GM23338 (cell line): ENCODE data around the gene MUC5AC.

Experiments used
- CREB1 ChIP-seq: fragments of 250-450 bp; sonication (Bioruptor Pico); IDR thresholded peaks from 2 replicates; pipeline ENCODE4 v1.5.0; 2020; ENCODE audit warnings: low read depth, mild to moderate bottlenecking, moderate library complexity
- EZH2 ChIP-seq: fragments of 200-600 bp; sonication (generic); IDR thresholded peaks from one replicate; pipeline ENCODE4 v1.8.0; 2017; ENCODE audit warnings: antibody characterized with exemption, mild to moderate bottlenecking, low read depth; ENCODE audit not compliant: unreplicated experiment
- EZH2phosphoT487 ChIP-seq: fragments of 200-600 bp; sonication (generic); IDR thresholded peaks from one replicate; pipeline ENCODE4 v1.8.1; 2018; ENCODE audit warnings: antibody characterized with exemption; ENCODE audit not compliant: unreplicated experiment
- JUNB ChIP-seq: IDR thresholded peaks from one replicate; pipeline ENCODE4 v1.6.1; 2016; ENCODE audit warnings: antibody characterized with exemption; ENCODE audit not compliant: unreplicated experiment
- NANOG ChIP-seq: IDR thresholded peaks from 2 replicates; pipeline ENCODE4 v1.6.1; 2016; ENCODE audit warnings: antibody characterized with exemption, borderline replicate concordance
- POLR2AphosphoS5 ChIP-seq: IDR thresholded peaks from 2 replicates; pipeline ENCODE4 v1.6.1; 2016; ENCODE audit warnings: antibody characterized with exemption, low read depth
- ZNF114 ChIP-seq: fragments of 250-450 bp; sonication (Bioruptor Pico); IDR thresholded peaks from 2 replicates; pipeline ENCODE4 v1.5.0; 2020; ENCODE audit warnings: mild to moderate bottlenecking, moderate library complexity
- ZNF331 ChIP-seq: fragments of 250-450 bp; sonication (Bioruptor Pico); IDR thresholded peaks from 2 replicates; pipeline ENCODE4 v1.5.0; 2020; ENCODE audit warnings: low read depth, mild to moderate bottlenecking, moderate library complexity
- TF ChIP-seq, protein P1 (sequence below), 2 experiments: fragments of 200-600 bp in 1 of 2; sonication (generic) in 1 of 2; conservative IDR thresholded peaks; 2 replicates each; pipeline versions ENCODE4 v1.5.1 to v1.6.1; 2016 to 2017; ENCODE audit warnings: antibody characterized with exemption in 2 of 2, low read depth in 2 of 2, mild to moderate bottlenecking in 2 of 2, moderate library complexity in 1 of 2
- TF ChIP-seq, protein P2 (sequence below): IDR thresholded peaks from one replicate; pipeline ENCODE4 v1.6.1; 2018; ENCODE audit warnings: antibody characterized with exemption; ENCODE audit not compliant: unreplicated experiment

DNA sequence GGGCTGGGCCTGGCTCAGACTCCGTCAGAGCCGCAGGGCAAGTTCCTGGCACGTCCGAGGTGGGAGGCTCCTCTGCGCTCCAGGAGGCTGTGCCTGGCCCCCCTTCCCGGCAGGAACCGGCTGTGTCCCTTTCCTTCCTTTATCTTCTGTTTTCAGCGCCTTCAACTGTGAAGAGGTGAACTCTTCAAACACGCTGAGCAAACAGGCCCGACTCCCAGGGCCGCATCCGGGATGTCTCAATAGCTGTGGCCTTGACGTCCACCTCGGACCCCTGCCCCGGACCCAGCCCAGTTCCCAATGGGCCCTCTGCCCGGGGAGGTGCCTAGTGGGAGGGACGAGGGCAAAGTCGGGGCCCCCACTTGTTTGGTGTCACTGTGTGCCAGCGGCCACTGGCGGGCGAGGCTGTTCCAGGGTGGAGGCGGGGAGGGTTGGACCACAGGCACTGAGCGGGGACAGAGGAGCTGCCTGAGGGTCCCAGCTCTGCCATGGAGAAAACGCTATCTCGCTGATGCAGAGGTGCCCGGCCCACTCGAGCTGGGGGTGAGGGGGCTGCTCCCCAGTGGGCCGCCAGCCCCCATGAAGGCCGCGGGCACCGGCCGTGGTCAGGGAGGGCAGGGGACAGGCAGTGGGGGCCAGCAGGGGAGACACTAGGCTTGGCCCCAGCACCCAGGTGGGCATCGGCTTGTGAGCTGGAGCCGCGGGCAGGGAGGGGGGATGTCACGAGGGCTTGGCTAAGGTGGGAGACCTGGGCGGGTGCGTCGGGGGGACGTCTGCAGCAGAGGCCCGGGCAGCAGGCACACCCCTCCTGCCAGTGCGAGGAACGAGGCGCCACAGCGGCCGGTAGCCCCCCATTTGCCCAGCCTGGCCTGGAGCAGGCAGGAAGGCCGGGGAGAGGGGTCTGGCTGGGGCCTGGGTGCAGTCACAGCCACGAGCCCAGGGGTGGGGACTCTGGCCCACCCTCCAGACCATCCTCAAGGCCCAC lies 62.4 kb downstream of the MUC5AC start:
- TF ChIP-seq EZH2 = no peak
- TF ChIP-seq ZNF114 (CRISPR knock-in tag) = no peak
- TF ChIP-seq POLR2AphosphoS5 = no peak
- TF ChIP-seq, protein P1, sequence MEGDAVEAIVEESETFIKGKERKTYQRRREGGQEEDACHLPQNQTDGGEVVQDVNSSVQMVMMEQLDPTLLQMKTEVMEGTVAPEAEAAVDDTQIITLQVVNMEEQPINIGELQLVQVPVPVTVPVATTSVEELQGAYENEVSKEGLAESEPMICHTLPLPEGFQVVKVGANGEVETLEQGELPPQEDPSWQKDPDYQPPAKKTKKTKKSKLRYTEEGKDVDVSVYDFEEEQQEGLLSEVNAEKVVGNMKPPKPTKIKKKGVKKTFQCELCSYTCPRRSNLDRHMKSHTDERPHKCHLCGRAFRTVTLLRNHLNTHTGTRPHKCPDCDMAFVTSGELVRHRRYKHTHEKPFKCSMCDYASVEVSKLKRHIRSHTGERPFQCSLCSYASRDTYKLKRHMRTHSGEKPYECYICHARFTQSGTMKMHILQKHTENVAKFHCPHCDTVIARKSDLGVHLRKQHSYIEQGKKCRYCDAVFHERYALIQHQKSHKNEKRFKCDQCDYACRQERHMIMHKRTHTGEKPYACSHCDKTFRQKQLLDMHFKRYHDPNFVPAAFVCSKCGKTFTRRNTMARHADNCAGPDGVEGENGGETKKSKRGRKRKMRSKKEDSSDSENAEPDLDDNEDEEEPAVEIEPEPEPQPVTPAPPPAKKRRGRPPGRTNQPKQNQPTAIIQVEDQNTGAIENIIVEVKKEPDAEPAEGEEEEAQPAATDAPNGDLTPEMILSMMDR (conservative IDR thresholded peaks at IDR 0.05; ENCODE audit: low read depth in 2 of 2) = no peak
- TF ChIP-seq, protein P2, sequence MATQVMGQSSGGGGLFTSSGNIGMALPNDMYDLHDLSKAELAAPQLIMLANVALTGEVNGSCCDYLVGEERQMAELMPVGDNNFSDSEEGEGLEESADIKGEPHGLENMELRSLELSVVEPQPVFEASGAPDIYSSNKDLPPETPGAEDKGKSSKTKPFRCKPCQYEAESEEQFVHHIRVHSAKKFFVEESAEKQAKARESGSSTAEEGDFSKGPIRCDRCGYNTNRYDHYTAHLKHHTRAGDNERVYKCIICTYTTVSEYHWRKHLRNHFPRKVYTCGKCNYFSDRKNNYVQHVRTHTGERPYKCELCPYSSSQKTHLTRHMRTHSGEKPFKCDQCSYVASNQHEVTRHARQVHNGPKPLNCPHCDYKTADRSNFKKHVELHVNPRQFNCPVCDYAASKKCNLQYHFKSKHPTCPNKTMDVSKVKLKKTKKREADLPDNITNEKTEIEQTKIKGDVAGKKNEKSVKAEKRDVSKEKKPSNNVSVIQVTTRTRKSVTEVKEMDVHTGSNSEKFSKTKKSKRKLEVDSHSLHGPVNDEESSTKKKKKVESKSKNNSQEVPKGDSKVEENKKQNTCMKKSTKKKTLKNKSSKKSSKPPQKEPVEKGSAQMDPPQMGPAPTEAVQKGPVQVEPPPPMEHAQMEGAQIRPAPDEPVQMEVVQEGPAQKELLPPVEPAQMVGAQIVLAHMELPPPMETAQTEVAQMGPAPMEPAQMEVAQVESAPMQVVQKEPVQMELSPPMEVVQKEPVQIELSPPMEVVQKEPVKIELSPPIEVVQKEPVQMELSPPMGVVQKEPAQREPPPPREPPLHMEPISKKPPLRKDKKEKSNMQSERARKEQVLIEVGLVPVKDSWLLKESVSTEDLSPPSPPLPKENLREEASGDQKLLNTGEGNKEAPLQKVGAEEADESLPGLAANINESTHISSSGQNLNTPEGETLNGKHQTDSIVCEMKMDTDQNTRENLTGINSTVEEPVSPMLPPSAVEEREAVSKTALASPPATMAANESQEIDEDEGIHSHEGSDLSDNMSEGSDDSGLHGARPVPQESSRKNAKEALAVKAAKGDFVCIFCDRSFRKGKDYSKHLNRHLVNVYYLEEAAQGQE = no peak
- no peak for TF ChIP-seq CREB1 (CRISPR knock-in tag)
- TF ChIP-seq NANOG = no peak
- no peak for TF ChIP-seq JUNB
- TF ChIP-seq EZH2phosphoT487 = no peak
- no peak for TF ChIP-seq ZNF331 (CRISPR knock-in tag)
